ENCODE measurements around the gene CD48.

The CD48 gene

GRCh38 chr1:160637821-160638539 is 73.6 kb downstream of the CD48 start:
- Histone ChIP-seq H3K9ac (ENCODE audit: low read depth in 1 of 2, low read length in 2 of 2) (no peak overlapping the region), H3K27ac (ENCODE audit: low read depth, low read length) (peak overlapping the region; percentile 13), H3K4me1 (ENCODE audit: control insufficient read depth in 1 of 2, insufficient read depth in 2 of 2, low read length in 2 of 2) (peaks cover 7 to 18% of the 10 kb centered on the region in 2 donors), H3K9me3 (ENCODE audit: control insufficient read depth in 1 of 2, low read length in 2 of 2) (no peaks in the 10 kb centered on the region), H3K27me3 (ENCODE audit: control insufficient read depth in 1 of 2, insufficient read depth in 2 of 2, low read length in 2 of 2) (no peaks in the 10 kb centered on the region), H3K36me3 (ENCODE audit: control insufficient read depth in 1 of 2, insufficient read depth in 2 of 2, low read length in 2 of 2) (no peaks in the 10 kb centered on the region), H3K4me3 (ENCODE audit: low read depth in 1 of 2, low read length in 2 of 2) (no peak overlapping the region)

GRCh38 chr1:160637065-160637464 is 74.6 kb downstream of the CD48 start:
- H3K4me1 ChIP-seq (ENCODE audit: control insufficient read depth in 1 of 2, insufficient read depth in 2 of 2, low read length in 2 of 2), result peaks cover 7 to 18% of the 10 kb centered on the region in 2 donors
- no peak overlapping the region for H3K4me3 ChIP-seq (ENCODE audit: low read depth in 1 of 2, low read length in 2 of 2)
- no peak overlapping the region for H3K9ac ChIP-seq (ENCODE audit: low read depth in 1 of 2, low read length in 2 of 2)
- H3K27me3 ChIP-seq (ENCODE audit: control insufficient read depth in 1 of 2, insufficient read depth in 2 of 2, low read length in 2 of 2), result no peaks in the 10 kb centered on the region
- no peaks in the 10 kb centered on the region for H3K36me3 ChIP-seq (ENCODE audit: control insufficient read depth in 1 of 2, insufficient read depth in 2 of 2, low read length in 2 of 2)
- H3K9me3 ChIP-seq (ENCODE audit: control insufficient read depth in 1 of 2, low read length in 2 of 2), result no peaks in the 10 kb centered on the region
- no peak overlapping the region for H3K27ac ChIP-seq (ENCODE audit: low read depth, low read length)

- H3K27me3 ChIP-seq (ENCODE audit: control insufficient read depth in 1 of 2, insufficient read depth in 2 of 2, low read length in 2 of 2), result no peaks in the 10 kb centered on the region
- H3K4me1 ChIP-seq (ENCODE audit: control insufficient read depth in 1 of 2, insufficient read depth in 2 of 2, low read length in 2 of 2), result peaks cover 7 to 18% of the 10 kb centered on the region in 2 donors
Observed at GRCh38 chr1:160636547-160636946, 75.1 kb downstream of the CD48 start.

GRCh38 chr1:160636076-160636475 is 75.5 kb downstream of the CD48 start:
- H3K4me3 ChIP-seq (ENCODE audit: low read depth in 1 of 2, low read length in 2 of 2), result no peak overlapping the region
- H3K27ac ChIP-seq (ENCODE audit: low read depth, low read length), result no peak overlapping the region
- no peak overlapping the region for H3K9ac ChIP-seq (ENCODE audit: low read depth in 1 of 2, low read length in 2 of 2)
- H3K9me3 ChIP-seq (ENCODE audit: control insufficient read depth in 1 of 2, low read length in 2 of 2), result no peaks in the 10 kb centered on the region
- H3K27me3 ChIP-seq (ENCODE audit: control insufficient read depth in 1 of 2, insufficient read depth in 2 of 2, low read length in 2 of 2), result no peaks in the 10 kb centered on the region
- H3K4me1 ChIP-seq (ENCODE audit: control insufficient read depth in 1 of 2, insufficient read depth in 2 of 2, low read length in 2 of 2), result peaks cover 7 to 18% of the 10 kb centered on the region in 2 donors
- no peaks in the 10 kb centered on the region for H3K36me3 ChIP-seq (ENCODE audit: control insufficient read depth in 1 of 2, insufficient read depth in 2 of 2, low read length in 2 of 2)

More at GRCh38 chr1:160636547-160636946, 75.1 kb downstream of the CD48 start:
- H3K36me3 ChIP-seq (ENCODE audit: control insufficient read depth in 1 of 2, insufficient read depth in 2 of 2, low read length in 2 of 2), result no peaks in the 10 kb centered on the region
- H3K4me3 ChIP-seq (ENCODE audit: low read depth in 1 of 2, low read length in 2 of 2), result no peak overlapping the region
- H3K27ac ChIP-seq (ENCODE audit: low read depth, low read length), result no peak overlapping the region
- H3K9me3 ChIP-seq (ENCODE audit: control insufficient read depth in 1 of 2, low read length in 2 of 2), result no peaks in the 10 kb centered on the region
- no peak overlapping the region for H3K9ac ChIP-seq (ENCODE audit: low read depth in 1 of 2, low read length in 2 of 2)

- H3K36me3 ChIP-seq (ENCODE audit: control insufficient read depth in 1 of 2, insufficient read depth in 2 of 2, low read length in 2 of 2), result no peaks in the 10 kb centered on the region
- H3K9ac ChIP-seq (ENCODE audit: low read depth in 1 of 2, low read length in 2 of 2), result no peak overlapping the region
- H3K27ac ChIP-seq (ENCODE audit: low read depth, low read length), result no peak overlapping the region
- H3K4me3 ChIP-seq (ENCODE audit: low read depth in 1 of 2, low read length in 2 of 2), result no peak overlapping the region
- no peaks in the 10 kb centered on the region for H3K27me3 ChIP-seq (ENCODE audit: control insufficient read depth in 1 of 2, insufficient read depth in 2 of 2, low read length in 2 of 2)
- peaks cover 15 to 20% of the 10 kb centered on the region in 2 donors for H3K4me1 ChIP-seq (ENCODE audit: control insufficient read depth in 1 of 2, insufficient read depth in 2 of 2, low read length in 2 of 2)
- no peaks in the 10 kb centered on the region for H3K9me3 ChIP-seq (ENCODE audit: control insufficient read depth in 1 of 2, low read length in 2 of 2)
Observed at GRCh38 chr1:160634543-160635491, 76.8 kb downstream of the CD48 start.

- H3K36me3 ChIP-seq (ENCODE audit: control insufficient read depth in 1 of 2, insufficient read depth in 2 of 2, low read length in 2 of 2), result no peaks in the 10 kb centered on the region
- peaks cover 9 to 15% of the 10 kb centered on the region in 2 donors for H3K4me1 ChIP-seq (ENCODE audit: control insufficient read depth in 1 of 2, insufficient read depth in 2 of 2, low read length in 2 of 2)
- no peak overlapping the region for H3K4me3 ChIP-seq (ENCODE audit: low read depth in 1 of 2, low read length in 2 of 2)
- no peak overlapping the region for H3K9ac ChIP-seq (ENCODE audit: low read depth in 1 of 2, low read length in 2 of 2)
- H3K27me3 ChIP-seq (ENCODE audit: control insufficient read depth in 1 of 2, insufficient read depth in 2 of 2, low read length in 2 of 2), result no peaks in the 10 kb centered on the region
- no peak overlapping the region for H3K27ac ChIP-seq (ENCODE audit: low read depth, low read length)
- no peaks in the 10 kb centered on the region for H3K9me3 ChIP-seq (ENCODE audit: control insufficient read depth in 1 of 2, low read length in 2 of 2)
Observed at GRCh38 chr1:160633330-160633903, 78.2 kb downstream of the CD48 start.

GRCh38 chr1:160631983-160632625 is 79.5 kb downstream of the CD48 start:
- H3K4me3 ChIP-seq (ENCODE audit: low read depth in 1 of 2, low read length in 2 of 2), result no peak overlapping the region
- H3K27ac ChIP-seq (ENCODE audit: low read depth, low read length), result no peak overlapping the region
- H3K4me1 ChIP-seq (ENCODE audit: control insufficient read depth in 1 of 2, insufficient read depth in 2 of 2, low read length in 2 of 2), result peaks cover 11 to 14% of the 10 kb centered on the region in 2 donors
- H3K27me3 ChIP-seq (ENCODE audit: control insufficient read depth in 1 of 2, insufficient read depth in 2 of 2, low read length in 2 of 2), result no peaks in the 10 kb centered on the region
- H3K9ac ChIP-seq (ENCODE audit: low read depth in 1 of 2, low read length in 2 of 2), result no peak overlapping the region
- H3K36me3 ChIP-seq (ENCODE audit: control insufficient read depth in 1 of 2, insufficient read depth in 2 of 2, low read length in 2 of 2), result no peaks in the 10 kb centered on the region
- H3K9me3 ChIP-seq (ENCODE audit: control insufficient read depth in 1 of 2, low read length in 2 of 2), result no peaks in the 10 kb centered on the region

- Histone ChIP-seq H3K4me3 (ENCODE audit: low read depth in 1 of 2, low read length in 2 of 2) (no peak overlapping the region), H3K27ac (ENCODE audit: low read depth, low read length) (no peak overlapping the region), H3K4me1 (ENCODE audit: control insufficient read depth in 1 of 2, insufficient read depth in 2 of 2, low read length in 2 of 2) (peaks cover 10 to 23% of the 10 kb centered on the region in 2 donors), H3K27me3 (ENCODE audit: control insufficient read depth in 1 of 2, insufficient read depth in 2 of 2, low read length in 2 of 2) (no peaks in the 10 kb centered on the region), H3K36me3 (ENCODE audit: control insufficient read depth in 1 of 2, insufficient read depth in 2 of 2, low read length in 2 of 2) (no peaks in the 10 kb centered on the region), H3K9ac (ENCODE audit: low read depth in 1 of 2, low read length in 2 of 2) (no peak overlapping the region), H3K9me3 (ENCODE audit: control insufficient read depth in 1 of 2, low read length in 2 of 2) (no peaks in the 10 kb centered on the region)
Observed at GRCh38 chr1:160630523-160631451, 80.8 kb downstream of the CD48 start.
